ENCODE data around the gene GALNT10. TPM values are rescaled to one million over a fixed set of nuclear protein-coding genes. Genes with fewer than 3 reads are reported as not detected.

The GALNT10 gene
- total RNA-seq, 2 experiments from 2014 or later = 12.9 to 15.2 TPM

DNA sequence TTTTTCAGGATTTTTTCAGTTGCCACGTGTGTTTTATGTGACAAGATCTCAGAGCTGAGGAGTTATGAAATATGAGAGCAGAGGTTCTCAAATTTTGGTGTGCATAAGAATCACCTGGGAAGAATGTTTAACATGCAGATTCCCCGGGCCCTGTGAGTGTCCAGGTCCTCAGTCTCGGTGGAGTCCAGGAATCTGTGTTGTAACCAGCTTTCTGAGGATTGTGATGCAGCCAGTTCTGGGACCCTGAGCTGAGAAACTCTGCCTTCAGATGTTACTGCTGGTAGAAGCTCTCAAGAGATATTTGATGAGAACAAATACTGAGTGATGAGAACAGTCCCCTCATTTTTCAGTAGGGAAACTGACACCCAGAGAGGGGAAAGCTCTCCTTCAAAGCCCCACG is 152.4 kb downstream of the GALNT10 start:
- CTCF ChIA-PET = interaction anchor here (1.2 kb wide), 1 partner anchor 270 kb away, joined by 4 read pairs; no protein-coding TSS in a partner anchor
- Mint-ChIP-seq H3K4me1 (ENCODE audit: low read depth) (peaks cover 5% of the 10 kb centered on the region), H3K9me3 (no peaks in the 10 kb centered on the region), H3K4me3 (no peak overlapping the region), H3K36me3 (ENCODE audit: low read depth) (no peaks in the 10 kb centered on the region), H3K27ac (no peak overlapping the region), H3K27me3 (no peaks in the 10 kb centered on the region)
- DNase-seq = no peak
- intact Hi-C loops (cut with micrococcal nuclease) = no loop called here
- TF ChIP-seq, protein P1, sequence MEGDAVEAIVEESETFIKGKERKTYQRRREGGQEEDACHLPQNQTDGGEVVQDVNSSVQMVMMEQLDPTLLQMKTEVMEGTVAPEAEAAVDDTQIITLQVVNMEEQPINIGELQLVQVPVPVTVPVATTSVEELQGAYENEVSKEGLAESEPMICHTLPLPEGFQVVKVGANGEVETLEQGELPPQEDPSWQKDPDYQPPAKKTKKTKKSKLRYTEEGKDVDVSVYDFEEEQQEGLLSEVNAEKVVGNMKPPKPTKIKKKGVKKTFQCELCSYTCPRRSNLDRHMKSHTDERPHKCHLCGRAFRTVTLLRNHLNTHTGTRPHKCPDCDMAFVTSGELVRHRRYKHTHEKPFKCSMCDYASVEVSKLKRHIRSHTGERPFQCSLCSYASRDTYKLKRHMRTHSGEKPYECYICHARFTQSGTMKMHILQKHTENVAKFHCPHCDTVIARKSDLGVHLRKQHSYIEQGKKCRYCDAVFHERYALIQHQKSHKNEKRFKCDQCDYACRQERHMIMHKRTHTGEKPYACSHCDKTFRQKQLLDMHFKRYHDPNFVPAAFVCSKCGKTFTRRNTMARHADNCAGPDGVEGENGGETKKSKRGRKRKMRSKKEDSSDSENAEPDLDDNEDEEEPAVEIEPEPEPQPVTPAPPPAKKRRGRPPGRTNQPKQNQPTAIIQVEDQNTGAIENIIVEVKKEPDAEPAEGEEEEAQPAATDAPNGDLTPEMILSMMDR (IDR thresholded peaks at IDR 0.05) = no peak
- POLR2A ChIA-PET = interaction anchor here (0.9 kb wide), 1 partner anchor 81 kb away, joined by 3 read pairs; no protein-coding TSS in a partner anchor
- no peak for ATAC-seq

GRCh38 chr5:154344461-154344860 is 153.9 kb downstream of the GALNT10 start:
- ChIA-PET POLR2A (no interaction called here), CTCF (no interaction called here)
- DNase-seq (no peak), ATAC-seq (no peak)
- TF ChIP-seq, protein P1 (IDR thresholded peaks at IDR 0.05) = no peak
- peaks cover 5% of the 10 kb centered on the region for H3K4me1 Mint-ChIP-seq (ENCODE audit: low read depth)
- H3K27me3 Mint-ChIP-seq = no peaks in the 10 kb centered on the region
- no peak overlapping the region for H3K27ac Mint-ChIP-seq
- no peak overlapping the region for H3K4me3 Mint-ChIP-seq
- no peaks in the 10 kb centered on the region for H3K36me3 Mint-ChIP-seq (ENCODE audit: low read depth)
- intact Hi-C loops (cut with micrococcal nuclease) = no loop called here
- no peaks in the 10 kb centered on the region for H3K9me3 Mint-ChIP-seq

- Mint-ChIP-seq H3K27me3 (no peaks in the 10 kb centered on the region), H3K27ac (no peak overlapping the region), H3K9me3 (no peaks in the 10 kb centered on the region), H3K4me3 (no peak overlapping the region), H3K4me1 (ENCODE audit: low read depth) (peaks cover 5% of the 10 kb centered on the region), H3K36me3 (ENCODE audit: low read depth) (no peaks in the 10 kb centered on the region)
- ChIA-PET POLR2A (interaction anchor here (0.6 kb wide), 1 partner anchor 129 kb away, joined by 4 read pairs; no protein-coding TSS in a partner anchor), CTCF (interaction anchor here (1.3 kb wide), 1 partner anchor 59 kb away, joined by 6 read pairs; no protein-coding TSS in a partner anchor)
- ATAC-seq (no peak), DNase-seq (no peak)
- TF ChIP-seq, protein P1 (IDR thresholded peaks at IDR 0.05) = no peak
- intact Hi-C loops (cut with micrococcal nuclease) = no loop called here
Observed at GRCh38 chr5:154345255-154345952, 154.9 kb downstream of the GALNT10 start.

DNA sequence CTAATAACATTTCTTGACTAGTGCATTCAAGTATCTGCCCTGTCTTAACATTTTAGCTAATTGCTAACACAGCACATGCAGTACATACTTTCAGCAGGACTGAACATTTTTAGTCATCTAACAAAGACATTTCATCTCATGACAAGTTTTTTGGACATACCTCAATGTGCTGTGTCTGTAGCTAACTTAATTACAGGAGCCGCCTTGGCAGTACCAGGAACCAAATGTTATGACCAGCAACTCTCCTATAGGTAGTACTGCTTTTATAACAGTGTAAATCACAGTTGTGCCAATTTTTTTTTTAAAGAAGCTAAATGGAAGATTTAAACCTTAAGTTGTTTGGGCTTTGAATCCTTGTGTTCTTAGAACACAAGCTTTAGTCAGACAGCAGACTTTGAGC is 155.9 kb downstream of the GALNT10 start:
- Mint-ChIP-seq H3K27ac (no peak overlapping the region), H3K4me1 (ENCODE audit: low read depth) (peaks cover 5% of the 10 kb centered on the region), H3K4me3 (no peak overlapping the region), H3K9me3 (no peaks in the 10 kb centered on the region), H3K27me3 (no peaks in the 10 kb centered on the region), H3K36me3 (ENCODE audit: low read depth) (no peaks in the 10 kb centered on the region)
- DNase-seq = no peak
- TF ChIP-seq, protein P1 (IDR thresholded peaks at IDR 0.05) = no peak
- ATAC-seq = no peak
- intact Hi-C loops (cut with micrococcal nuclease) = no loop called here
- CTCF ChIA-PET = interaction anchor here (1.3 kb wide), 1 partner anchor 58 kb away, joined by 6 read pairs; no protein-coding TSS in a partner anchor
- POLR2A ChIA-PET = no interaction called here

- no peaks in the 10 kb centered on the region for H3K36me3 Mint-ChIP-seq (ENCODE audit: low read depth)
- DNase-seq (no peak), ATAC-seq (no peak)
- no peak overlapping the region for H3K27ac Mint-ChIP-seq
- H3K4me3 Mint-ChIP-seq = no peak overlapping the region
- no peaks in the 10 kb centered on the region for H3K9me3 Mint-ChIP-seq
- H3K4me1 Mint-ChIP-seq (ENCODE audit: low read depth) = peaks cover 9% of the 10 kb centered on the region
- TF ChIP-seq, protein P1 (IDR thresholded peaks at IDR 0.05) = no peak
- POLR2A ChIA-PET = interaction anchor here (0.6 kb wide), 1 partner anchor 389 kb away, joined by 3 read pairs; no protein-coding TSS in a partner anchor
- H3K27me3 Mint-ChIP-seq = no peaks in the 10 kb centered on the region
- CTCF ChIA-PET = interaction anchor here (2.2 kb wide), 1 partner anchor 55 kb away, joined by 7 read pairs; no protein-coding TSS in a partner anchor
- intact Hi-C loops (cut with micrococcal nuclease) = no loop called here
Observed at GRCh38 chr5:154349626-154350264, 159.2 kb downstream of the GALNT10 start.

Measured in activated CD8-positive, alpha-beta T cell treated with anti-CD3 and anti-CD28 coated beads for 36 hours (primary cell).